ENCODE data around the gene EPB41L1. TPM values are rescaled to one million over a fixed set of nuclear protein-coding genes. Genes with fewer than 3 reads are reported as not detected.

EPB41L1 gene
- total and polyA plus RNA-seq, 2 experiments from 2014 or later, result 17.0 to 19.2 TPM

DNA sequence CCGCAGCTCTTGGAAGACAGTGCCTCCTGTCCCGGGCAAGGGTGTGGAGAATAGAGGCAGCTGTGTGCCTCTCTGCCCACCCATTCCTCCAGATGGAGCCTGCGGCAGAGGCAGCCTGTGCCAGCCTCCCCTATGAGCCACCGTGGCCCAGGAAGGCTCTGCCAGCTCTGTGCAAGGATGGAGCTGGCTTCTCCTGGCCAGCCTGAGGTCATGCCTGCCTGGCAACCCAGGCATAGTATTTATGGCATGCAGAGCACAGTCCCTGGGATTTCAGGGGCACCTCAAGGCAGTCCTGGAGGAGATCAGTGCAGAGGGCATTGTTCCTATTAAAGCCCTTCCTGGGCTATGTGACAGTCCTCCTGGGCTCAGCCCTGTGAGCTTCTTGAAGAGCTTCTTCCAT lies 1.5 kb downstream of the EPB41L1 start:
- no peaks in the 10 kb centered on the region for H3K9me2 ChIP-seq (ENCODE audit: insufficient read depth)
- H3K9ac ChIP-seq, result no peak overlapping the region
- H3K79me2 ChIP-seq (ENCODE audit: insufficient read depth), result no peaks in the 10 kb centered on the region
- in situ Hi-C loops (cut with MboI), result no loop called here
- H3K36me3 ChIP-seq (ENCODE audit: low read depth), result no peaks in the 10 kb centered on the region
- no peak overlapping the region for H3K4me3 ChIP-seq
- TF ChIP-seq EZH2phosphoT487 (IDR thresholded peaks at IDR 0.05; ENCODE audit: insufficient read depth, low read depth) (no peak), EZH2 (IDR thresholded peaks at IDR 0.05; ENCODE audit: insufficient read depth, poor library complexity, severe bottlenecking) (no peak)
- H4K20me1 ChIP-seq (ENCODE audit: insufficient read depth), result no peaks in the 10 kb centered on the region
- no peaks in the 10 kb centered on the region for H3K9me3 ChIP-seq (ENCODE audit: low read depth)
- no peak overlapping the region for H3K27ac ChIP-seq
- H3K4me2 ChIP-seq (ENCODE audit: unreplicated experiment), result no peak overlapping the region
- H2AFZ ChIP-seq, result no peak overlapping the region
- DNase-seq, result no peak
- 69 to 72% methylated on average over 3 to 4 of the region's 4 CpGs for WGBS, 2 experiments (ENCODE audit: low coverage in 1 of 2, low lambda C conversion rate in 2 of 2, missing lambda C conversion rate in 2 of 2)
- H3F3A ChIP-seq (ENCODE audit: insufficient read depth), result no peaks in the 10 kb centered on the region
- peaks cover 3% of the 10 kb centered on the region; the same call in 1 of the 2 replicates for H3K4me1 ChIP-seq (ENCODE audit: insufficient read depth)
- no peaks in the 10 kb centered on the region for H3K27me3 ChIP-seq (replicated peaks; ENCODE audit: insufficient read depth)

DNA sequence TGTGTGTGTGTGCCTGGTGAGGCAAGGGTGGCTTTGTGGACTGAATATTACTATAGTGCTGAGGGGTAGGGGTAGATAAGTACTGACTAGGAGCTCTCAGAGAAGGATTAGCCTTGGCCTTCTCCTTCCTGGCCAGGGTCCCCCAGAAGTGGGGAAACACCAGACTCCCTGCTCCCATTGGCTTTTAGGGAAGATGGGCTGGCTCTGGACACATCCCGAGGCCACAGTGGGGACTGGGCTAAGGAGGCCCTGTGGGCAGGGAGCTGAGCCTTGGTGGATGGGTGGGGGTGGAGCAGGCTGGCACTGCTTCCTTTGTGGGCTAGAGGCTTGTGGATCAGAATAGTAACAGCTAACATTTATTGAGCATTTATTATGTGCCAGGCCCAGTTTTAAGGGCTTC lies 3.1 kb downstream of the EPB41L1 start:
- H3F3A ChIP-seq (ENCODE audit: insufficient read depth), result no peaks in the 10 kb centered on the region
- TF ChIP-seq EZH2 (IDR thresholded peaks at IDR 0.05; ENCODE audit: insufficient read depth, poor library complexity, severe bottlenecking) (no peak), EZH2phosphoT487 (IDR thresholded peaks at IDR 0.05; ENCODE audit: insufficient read depth, low read depth) (no peak)
- no peaks in the 10 kb centered on the region for H3K36me3 ChIP-seq (ENCODE audit: low read depth)
- no peak overlapping the region for H3K4me3 ChIP-seq
- H3K79me2 ChIP-seq (ENCODE audit: insufficient read depth), result no peaks in the 10 kb centered on the region
- no peaks in the 10 kb centered on the region for H3K9me3 ChIP-seq (ENCODE audit: low read depth)
- no peaks in the 10 kb centered on the region for H3K9me2 ChIP-seq (ENCODE audit: insufficient read depth)
- H3K4me1 ChIP-seq (ENCODE audit: insufficient read depth), result peaks cover 3% of the 10 kb centered on the region; the same call in 1 of the 2 replicates
- no peaks in the 10 kb centered on the region for H3K27me3 ChIP-seq (replicated peaks; ENCODE audit: insufficient read depth)
- H3K9ac ChIP-seq, result no peak overlapping the region
- WGBS, 2 experiments (ENCODE audit: low coverage in 1 of 2, low lambda C conversion rate in 2 of 2, missing lambda C conversion rate in 2 of 2), result 71 to 100% methylated on average over 1 of the region's 1 CpG
- H2AFZ ChIP-seq, result no peak overlapping the region
- H4K20me1 ChIP-seq (ENCODE audit: insufficient read depth), result no peaks in the 10 kb centered on the region
- in situ Hi-C loops (cut with MboI), result no loop called here
- H3K4me2 ChIP-seq (ENCODE audit: unreplicated experiment), result no peak overlapping the region
- no peak overlapping the region for H3K27ac ChIP-seq
- DNase-seq, result no peak

DNA sequence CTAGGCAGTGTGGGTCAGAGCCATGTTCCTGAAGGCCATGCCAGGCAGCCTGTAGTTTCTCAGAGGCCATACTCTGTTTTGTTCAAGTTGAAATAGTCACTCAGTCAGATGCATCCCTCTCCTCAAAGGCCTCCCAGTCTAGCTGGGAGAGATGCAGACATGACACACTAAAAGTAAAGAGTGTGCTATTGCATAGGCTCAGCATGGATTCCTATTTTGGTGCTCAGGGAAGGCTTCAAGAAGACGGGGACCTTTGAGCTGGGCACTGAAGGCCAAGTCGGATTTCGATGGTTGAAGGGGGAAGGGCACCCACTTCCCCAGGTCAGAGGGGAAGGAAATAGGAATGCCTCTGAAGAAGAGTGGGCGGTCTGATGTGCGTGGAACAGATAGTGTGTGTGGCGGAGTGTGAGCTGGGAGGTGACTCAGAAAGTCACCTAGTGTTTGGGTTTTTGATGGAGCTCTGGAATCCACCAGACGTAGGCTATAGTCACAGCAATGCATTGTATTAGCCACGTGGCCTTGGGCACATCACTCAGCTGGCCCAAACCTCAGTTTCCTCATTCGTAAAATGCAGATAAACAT lies 3.7 kb downstream of the EPB41L1 start:
- Histone ChIP-seq H3K4me1 (ENCODE audit: insufficient read depth) (peaks cover 3% of the 10 kb centered on the region; the same call in 1 of the 2 replicates), H3K9me3 (ENCODE audit: low read depth) (no peaks in the 10 kb centered on the region), H3F3A (ENCODE audit: insufficient read depth) (no peaks in the 10 kb centered on the region), H3K27me3 (replicated peaks; ENCODE audit: insufficient read depth) (no peaks in the 10 kb centered on the region), H3K36me3 (ENCODE audit: low read depth) (no peaks in the 10 kb centered on the region), H2AFZ (no peak overlapping the region), H3K79me2 (ENCODE audit: insufficient read depth) (no peaks in the 10 kb centered on the region), H3K27ac (no peak overlapping the region), H3K4me3 (no peak overlapping the region), H3K4me2 (ENCODE audit: unreplicated experiment) (no peak overlapping the region), H3K9ac (no peak overlapping the region), H4K20me1 (ENCODE audit: insufficient read depth) (no peaks in the 10 kb centered on the region), H3K9me2 (ENCODE audit: insufficient read depth) (no peaks in the 10 kb centered on the region)
- TF ChIP-seq EZH2phosphoT487 (IDR thresholded peaks at IDR 0.05; ENCODE audit: insufficient read depth, low read depth) (no peak), EZH2 (IDR thresholded peaks at IDR 0.05; ENCODE audit: insufficient read depth, poor library complexity, severe bottlenecking) (no peak)
- no peak for DNase-seq
- in situ Hi-C loops (cut with MboI), result no loop called here
- WGBS, 2 experiments (ENCODE audit: low coverage in 1 of 2, low lambda C conversion rate in 2 of 2, missing lambda C conversion rate in 2 of 2), result 88 to 89% methylated on average over 9 of the region's 9 CpGs

DNA sequence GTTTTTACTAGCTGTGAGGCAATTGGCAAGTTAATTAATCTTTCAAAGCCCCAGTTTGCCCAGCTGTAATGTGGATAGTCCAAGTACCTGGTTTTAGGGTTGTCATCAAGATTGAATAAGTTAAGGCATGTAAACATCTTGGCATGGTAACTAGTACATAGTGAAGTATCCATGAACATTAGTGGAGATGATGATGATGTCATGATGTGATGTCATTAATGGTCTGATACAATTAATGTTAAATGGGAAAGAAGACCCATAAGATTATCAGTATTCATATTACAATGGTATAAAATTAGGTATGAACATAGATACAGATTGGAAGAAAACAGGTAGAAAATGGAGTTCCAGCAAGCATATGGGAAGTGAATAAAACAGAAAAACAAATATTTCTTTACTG lies 5.3 kb downstream of the EPB41L1 start:
- no peak overlapping the region for H2AFZ ChIP-seq
- no peaks in the 10 kb centered on the region for H3K79me2 ChIP-seq (ENCODE audit: insufficient read depth)
- TF ChIP-seq EZH2 (IDR thresholded peaks at IDR 0.05; ENCODE audit: insufficient read depth, poor library complexity, severe bottlenecking) (no peak), EZH2phosphoT487 (IDR thresholded peaks at IDR 0.05; ENCODE audit: insufficient read depth, low read depth) (no peak)
- H3K9ac ChIP-seq, result no peak overlapping the region
- no peak overlapping the region for H3K27ac ChIP-seq
- H3K4me2 ChIP-seq (ENCODE audit: unreplicated experiment), result no peak overlapping the region
- H4K20me1 ChIP-seq (ENCODE audit: insufficient read depth), result no peaks in the 10 kb centered on the region
- no peak overlapping the region for H3K4me3 ChIP-seq
- in situ Hi-C loops (cut with MboI), result no loop called here
- H3K36me3 ChIP-seq (ENCODE audit: low read depth), result no peaks in the 10 kb centered on the region
- DNase-seq, result no peak
- H3F3A ChIP-seq (ENCODE audit: insufficient read depth), result no peaks in the 10 kb centered on the region
- H3K27me3 ChIP-seq (replicated peaks; ENCODE audit: insufficient read depth), result no peaks in the 10 kb centered on the region
- no peaks in the 10 kb centered on the region for H3K9me2 ChIP-seq (ENCODE audit: insufficient read depth)
- H3K4me1 ChIP-seq (ENCODE audit: insufficient read depth), result no peaks in the 10 kb centered on the region
- no peaks in the 10 kb centered on the region for H3K9me3 ChIP-seq (ENCODE audit: low read depth)
